Fibroblast of lung (primary cell): ENCODE data around the gene PLOD3. TPM values are rescaled to one million over a fixed set of nuclear protein-coding genes. Genes with fewer than 3 reads are reported as not detected.

Experiments
- DNase-seq, 2 donors: peaks; one replicate each; pipeline versions ENCODE4 v3.0.0 to v3.0.0-alpha.2; 2010; ENCODE audit warnings: low read depth in 2 of 2
- H2AFZ ChIP-seq: 2 replicates; pipeline ENCODE4 v1.5.1; 2012; ENCODE audit warnings: low read length, control low read depth, inconsistent platforms
- H3K27ac ChIP-seq: 2 replicates; pipeline ENCODE4 v1.5.1; 2011; ENCODE audit warnings: low read length, control low read depth; ENCODE audit not compliant: insufficient read depth
- H3K27me3 ChIP-seq: 2 replicates; pipeline ENCODE4 v1.5.1; 2011; ENCODE audit warnings: mild to moderate bottlenecking, low read length; ENCODE audit not compliant: control insufficient read depth, insufficient read depth
- H3K36me3 ChIP-seq: 2 replicates; pipeline ENCODE4 v1.5.1; 2011; ENCODE audit warnings: low read length; ENCODE audit not compliant: control insufficient read depth, insufficient read depth
- H3K4me1 ChIP-seq: 2 replicates; pipeline ENCODE4 v1.5.1; 2011; ENCODE audit warnings: low read length; ENCODE audit not compliant: control insufficient read depth, insufficient read depth; ENCODE audit errors: extremely low read depth
- H3K4me2 ChIP-seq: 2 replicates; pipeline ENCODE4 v1.5.1; 2011; ENCODE audit warnings: low read length, control low read depth; ENCODE audit not compliant: insufficient read depth; ENCODE audit errors: extremely low read depth
- H3K4me3 ChIP-seq, 4 experiments: fragments of 200-600 bp in 1 of 4; sonication (generic) in 1 of 4; replicated peaks in 1 of 4; 2 replicates each; pipeline ENCODE4 v1.5.1; 2011 to 2016; ENCODE audit warnings: low read length in 4 of 4, low read depth in 3 of 4, mild to moderate bottlenecking in 3 of 4, control low read depth in 2 of 4, inconsistent platforms in 1 of 4, mixed read lengths in 1 of 4; ENCODE audit not compliant: insufficient read depth in 1 of 4; ENCODE audit errors: control extremely low read depth in 1 of 4
- H3K79me2 ChIP-seq: 2 replicates; pipeline ENCODE4 v1.5.1; 2012; ENCODE audit warnings: mild to moderate bottlenecking, low read length, inconsistent platforms; ENCODE audit not compliant: control insufficient read depth, insufficient read depth
- H3K9ac ChIP-seq: 2 replicates; pipeline ENCODE4 v1.5.1; 2011; ENCODE audit warnings: mild to moderate bottlenecking, low read length, control low read depth; ENCODE audit not compliant: insufficient read depth
- H3K9me3 ChIP-seq: 2 replicates; pipeline ENCODE4 v1.5.1; 2012; ENCODE audit warnings: low read depth, low read length; ENCODE audit not compliant: control insufficient read depth, insufficient read depth
- H4K20me1 ChIP-seq: 2 replicates; pipeline ENCODE4 v1.5.1; 2011; ENCODE audit warnings: low read length; ENCODE audit not compliant: control insufficient read depth, insufficient read depth; ENCODE audit errors: extremely low read depth
- CTCF ChIP-seq, 2 donors: IDR thresholded peaks in 1 of 2; conservative IDR thresholded peaks in 1 of 2; 1 replicate in 1 of 2; 2 replicates in 1 of 2; pipeline ENCODE4 v1.5.1; 2011 to 2012; ENCODE audit warnings: low read length in 2 of 2, control low read depth in 1 of 2, inconsistent platforms in 1 of 2, low read depth in 1 of 2, mild to moderate bottlenecking in 1 of 2
- EZH2 ChIP-seq: IDR thresholded peaks from 2 replicates; pipeline ENCODE4 v1.5.1; 2012; ENCODE audit warnings: low read length, control low read depth, mild to moderate bottlenecking; ENCODE audit errors: missing control alignments
- polyA plus RNA-seq, 2 donors: library from polyadenylated mRNA; depleted of rRNA in 1 of 2; stranded (reverse) in 1 of 2; unstranded in 1 of 2; fragments of >200 nt; gene quantifications; 2 replicates each; pipeline ENCODE4 v1.2.1, GENCODE V29; 2011 to 2012; ENCODE audit warnings: missing spikeins in 1 of 2
- total RNA-seq: library from RNA; depleted of rRNA; stranded (reverse); fragments of >200 nt; gene quantifications from 2 replicates; pipeline ENCODE4 v1.2.1, GENCODE V29; 2014

The PLOD3 gene
- total and polyA plus RNA-seq, 2 donors (not counting 1 experiment from before 2014, with no cell fraction given), result 86.0 to 89.0 TPM

- Histone ChIP-seq H3K4me1 (peaks cover 14% of the 10 kb centered on the region), H2AFZ (no peak overlapping the region), H3K79me2 (peaks cover 16% of the 10 kb centered on the region), H3K9me3 (no peaks in the 10 kb centered on the region), H3K27ac (no peak overlapping the region), H3K27me3 (no peaks in the 10 kb centered on the region), H3K36me3 (peaks cover 17% of the 10 kb centered on the region), H4K20me1 (no peaks in the 10 kb centered on the region), H3K4me3 (no peak overlapping the region), H3K4me2 (no peak overlapping the region), H3K9ac (no peak overlapping the region)
- DNase-seq, result no peak
- TF ChIP-seq EZH2 (no peak), CTCF (conservative IDR thresholded peaks at IDR 0.05 in 1 of 2, IDR thresholded peaks at IDR 0.05 in 1 of 2; ENCODE audit: low read depth in 1 of 2, low read length in 2 of 2) (no peak)
Observed at GRCh38 chr7:101239951-101240220, 22.5 kb upstream of the PLOD3 start.

- DNase-seq, result no peak
- H2AFZ ChIP-seq, result no peak overlapping the region
- H3K27me3 ChIP-seq, result no peaks in the 10 kb centered on the region
- H3K9me3 ChIP-seq, result no peaks in the 10 kb centered on the region
- H3K4me3 ChIP-seq, result no peak overlapping the region
- peaks cover 14% of the 10 kb centered on the region for H3K4me1 ChIP-seq
- H3K36me3 ChIP-seq, result peaks cover 18% of the 10 kb centered on the region
- no peak overlapping the region for H3K27ac ChIP-seq
- H3K9ac ChIP-seq, result no peak overlapping the region
- no peak overlapping the region for H3K4me2 ChIP-seq
- TF ChIP-seq CTCF (conservative IDR thresholded peaks at IDR 0.05 in 1 of 2, IDR thresholded peaks at IDR 0.05 in 1 of 2; ENCODE audit: low read depth in 1 of 2, low read length in 2 of 2) (no peak), EZH2 (no peak)
- peaks cover 16% of the 10 kb centered on the region for H3K79me2 ChIP-seq
- no peaks in the 10 kb centered on the region for H4K20me1 ChIP-seq
Observed at GRCh38 chr7:101239191-101239950, 22.0 kb upstream of the PLOD3 start.

DNA sequence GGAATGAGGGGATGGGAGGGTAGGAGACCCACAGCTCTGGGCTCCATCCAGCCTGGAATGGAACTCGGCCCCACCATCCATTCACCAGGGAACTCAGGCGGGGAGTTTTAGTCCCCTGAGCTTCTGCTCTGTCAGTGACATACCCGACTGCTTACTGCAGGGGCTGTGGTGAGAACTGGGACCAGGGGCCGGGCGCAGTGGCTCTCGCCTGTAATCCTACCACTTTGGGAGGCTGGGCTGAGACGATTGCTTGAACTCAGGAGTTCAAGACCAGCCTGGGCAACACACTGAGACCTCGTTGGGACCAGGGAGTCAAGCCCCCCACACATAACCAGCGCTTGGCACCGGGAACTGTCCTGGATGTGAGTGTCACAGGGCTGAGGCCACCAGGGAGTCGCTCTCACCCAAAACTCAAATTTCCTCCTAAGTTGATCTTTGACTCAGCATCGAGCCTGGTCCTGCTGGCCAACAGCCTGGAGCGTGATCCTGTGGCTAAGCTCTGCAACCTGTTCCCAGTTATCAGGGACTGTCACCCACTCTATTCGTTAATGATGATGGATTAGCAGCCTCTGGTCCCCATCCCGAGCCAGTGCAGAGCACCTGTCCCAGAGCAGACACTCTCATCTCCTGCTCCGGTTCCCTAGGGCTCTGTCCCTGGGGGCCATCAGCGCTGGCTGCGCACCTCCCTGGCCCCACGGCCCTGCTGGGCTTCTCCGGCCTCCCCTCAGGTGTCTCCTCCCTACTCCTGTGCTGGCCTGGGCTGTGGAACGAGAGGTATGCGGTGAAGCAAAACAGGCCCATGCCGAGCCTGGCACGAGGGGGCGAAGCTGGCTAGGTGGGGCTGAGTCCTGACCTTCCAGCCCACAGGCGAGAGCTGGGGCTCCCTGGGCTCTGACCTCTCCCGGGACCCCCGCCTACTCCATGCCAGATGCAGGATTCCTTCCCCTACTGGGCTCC is 21.1 kb upstream of the PLOD3 start:
- peaks cover 11% of the 10 kb centered on the region for H3K79me2 ChIP-seq
- TF ChIP-seq CTCF (conservative IDR thresholded peaks at IDR 0.05 in 1 of 2, IDR thresholded peaks at IDR 0.05 in 1 of 2; ENCODE audit: low read depth in 1 of 2, low read length in 2 of 2) (no peak), EZH2 (no peak)
- no peaks in the 10 kb centered on the region for H3K27me3 ChIP-seq
- H3K4me3 ChIP-seq, result no peak overlapping the region
- no peak for DNase-seq
- no peaks in the 10 kb centered on the region for H4K20me1 ChIP-seq
- H3K4me1 ChIP-seq, result peaks cover 11% of the 10 kb centered on the region
- no peak overlapping the region for H2AFZ ChIP-seq
- H3K9ac ChIP-seq, result no peak overlapping the region
- H3K36me3 ChIP-seq, result peaks cover 18% of the 10 kb centered on the region
- H3K4me2 ChIP-seq, result no peak overlapping the region
- no peaks in the 10 kb centered on the region for H3K9me3 ChIP-seq
- H3K27ac ChIP-seq, result peak overlapping the region; percentile 43
